T-helper 2 cell treated with Interferon-gamma antibody and Interleukin-4, amounts not matched to agents 5 μg/mL and 100 μg/mL, for 36 hours (primary cell): ENCODE data around the gene PNMA8B.
"Not testable (repeated sequence)": the region's sequence is repeated elsewhere in the genome, so short reads cannot be mapped to it uniquely, and the experiment has no call there.

Source experiments
- DNase-seq: peaks from one replicate; pipeline ENCODE4 v3.0.0; 2021; ENCODE audit warnings: low spot score
- H3K27ac Mint-ChIP-seq: one replicate; pipeline ENCODE4 v1.8.0; 2021; ENCODE audit warnings: mild to moderate bottlenecking, mixed read lengths
- H3K27me3 Mint-ChIP-seq: one replicate; pipeline ENCODE4 v1.8.0; 2021; ENCODE audit warnings: low read depth, mixed read lengths
- H3K36me3 Mint-ChIP-seq: one replicate; pipeline ENCODE4 v1.8.0; 2021; ENCODE audit warnings: low read depth, mixed read lengths
- H3K4me1 Mint-ChIP-seq: one replicate; pipeline ENCODE4 v1.8.0; 2021; ENCODE audit warnings: low read depth, mixed read lengths
- H3K4me3 Mint-ChIP-seq: one replicate; pipeline ENCODE4 v1.8.0; 2022; ENCODE audit warnings: mild to moderate bottlenecking, moderate library complexity, mixed read lengths
- H3K9me3 Mint-ChIP-seq: one replicate; pipeline ENCODE4 v1.8.0; 2021; ENCODE audit warnings: mixed read lengths

The PNMA8B gene, protein sequence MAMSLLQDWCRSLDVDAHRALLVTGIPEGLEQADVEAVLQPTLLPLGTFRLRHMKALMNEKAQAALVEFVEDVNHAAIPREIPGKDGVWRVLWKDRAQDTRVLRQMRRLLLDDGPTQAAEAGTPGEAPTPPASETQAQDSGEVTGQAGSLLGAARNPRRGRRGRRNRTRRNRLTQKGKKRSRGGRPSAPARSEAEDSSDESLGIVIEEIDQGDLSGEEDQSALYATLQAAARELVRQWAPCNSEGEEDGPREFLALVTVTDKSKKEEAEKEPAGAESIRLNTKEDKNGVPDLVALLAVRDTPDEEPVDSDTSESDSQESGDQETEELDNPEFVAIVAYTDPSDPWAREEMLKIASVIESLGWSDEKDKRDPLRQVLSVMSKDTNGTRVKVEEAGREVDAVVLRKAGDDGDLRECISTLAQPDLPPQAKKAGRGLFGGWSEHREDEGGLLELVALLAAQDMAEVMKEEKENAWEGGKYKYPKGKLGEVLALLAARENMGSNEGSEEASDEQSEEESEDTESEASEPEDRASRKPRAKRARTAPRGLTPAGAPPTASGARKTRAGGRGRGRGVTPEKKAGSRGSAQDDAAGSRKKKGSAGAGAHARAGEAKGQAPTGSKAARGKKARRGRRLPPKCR

GRCh38 chr19:46495786-46496099 is at the start of gene PNMA8B:
Gene PNMA8B (minus strand): TSS chr19:46495867. CDS start chr19:46495465, 402 bp downstream.
- Mint-ChIP-seq H3K9me3 (no peaks in the 10 kb centered on the region), H3K4me1 (peaks cover 5% of the 10 kb centered on the region), H3K27me3 (peaks cover 58% of the 10 kb centered on the region), H3K27ac (no peak within 1 kb of the TSS), H3K36me3 (peaks cover 2% of the 10 kb centered on the region), H3K4me3 (peak within 1 kb of the TSS; percentile 64)
- DNase-seq: no peak

- H3K27me3 Mint-ChIP-seq: peaks cover 2% of the 10 kb centered on the region
- H3K27ac Mint-ChIP-seq: no peak overlapping the region
- no peak for DNase-seq
- no peak overlapping the region for H3K4me3 Mint-ChIP-seq
- H3K9me3 Mint-ChIP-seq: peaks cover 8% of the 10 kb centered on the region
- no peaks in the 10 kb centered on the region for H3K36me3 Mint-ChIP-seq
- H3K4me1 Mint-ChIP-seq: peaks cover 6% of the 10 kb centered on the region
Measured at GRCh38 chr19:46544651-46545050, 49.0 kb upstream of the PNMA8B start.

DNA sequence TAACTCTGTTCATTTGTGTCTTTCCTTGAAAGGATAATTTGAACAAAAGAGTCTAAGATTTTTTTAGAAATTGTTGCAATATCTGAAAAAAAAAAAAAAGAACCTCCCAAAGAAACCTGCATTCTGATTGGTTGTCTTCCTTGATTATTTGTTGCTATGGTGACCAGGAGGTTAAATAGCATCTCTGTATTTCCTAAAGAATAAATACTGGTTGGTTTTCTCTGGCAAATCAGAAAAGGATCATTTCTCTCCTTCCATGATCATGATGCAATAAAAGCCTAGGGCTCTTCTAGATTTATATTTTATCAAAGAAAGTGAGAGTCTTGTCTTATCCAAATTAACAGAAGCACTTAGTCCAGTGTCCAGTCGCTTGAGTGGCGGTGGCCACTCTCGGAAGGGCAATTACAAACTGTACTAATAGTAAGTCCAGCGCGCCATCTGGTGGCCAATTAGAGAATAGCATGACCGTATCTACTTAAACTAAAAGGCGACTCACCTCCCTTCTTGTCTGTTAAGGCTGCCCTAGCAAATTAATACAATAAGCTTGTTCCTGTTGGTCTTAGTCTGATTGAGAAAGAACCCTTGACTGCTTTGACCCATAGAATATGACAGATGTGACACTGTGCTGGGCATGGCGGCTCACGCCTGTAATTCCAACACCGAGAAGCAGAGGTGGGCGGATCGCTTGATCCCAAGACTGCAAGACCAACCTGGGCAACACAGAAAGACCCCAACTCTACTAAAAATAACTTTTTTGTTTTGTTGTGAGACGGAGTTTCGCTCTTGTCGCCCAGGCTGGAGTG is 47.0 kb upstream of the PNMA8B start:
- H3K4me1 Mint-ChIP-seq: peaks cover 8% of the 10 kb centered on the region
- peak; percentile 67 for DNase-seq
- peaks cover 2% of the 10 kb centered on the region for H3K27me3 Mint-ChIP-seq
- H3K27ac Mint-ChIP-seq: no peak overlapping the region
- no peaks in the 10 kb centered on the region for H3K36me3 Mint-ChIP-seq
- H3K4me3 Mint-ChIP-seq: no peak overlapping the region
- no peaks in the 10 kb centered on the region for H3K9me3 Mint-ChIP-seq

- Mint-ChIP-seq H3K27me3 (no peaks in the 10 kb centered on the region), H3K36me3 (no peaks in the 10 kb centered on the region), H3K9me3 (no peaks in the 10 kb centered on the region), H3K4me3 (no peak overlapping the region), H3K4me1 (peaks cover 3% of the 10 kb centered on the region), H3K27ac (no peak overlapping the region)
- DNase-seq: peak; percentile 39
Measured at GRCh38 chr19:46537136-46538097, 41.8 kb upstream of the PNMA8B start.

- no peak for DNase-seq
- H3K27ac Mint-ChIP-seq: no peak overlapping the region
- H3K36me3 Mint-ChIP-seq: no peaks in the 10 kb centered on the region
- H3K27me3 Mint-ChIP-seq: no peaks in the 10 kb centered on the region
- H3K4me1 Mint-ChIP-seq: peaks cover 3% of the 10 kb centered on the region
- H3K9me3 Mint-ChIP-seq: no peaks in the 10 kb centered on the region
- H3K4me3 Mint-ChIP-seq: no peak overlapping the region
Measured at GRCh38 chr19:46536391-46536790, 40.7 kb upstream of the PNMA8B start.

DNA sequence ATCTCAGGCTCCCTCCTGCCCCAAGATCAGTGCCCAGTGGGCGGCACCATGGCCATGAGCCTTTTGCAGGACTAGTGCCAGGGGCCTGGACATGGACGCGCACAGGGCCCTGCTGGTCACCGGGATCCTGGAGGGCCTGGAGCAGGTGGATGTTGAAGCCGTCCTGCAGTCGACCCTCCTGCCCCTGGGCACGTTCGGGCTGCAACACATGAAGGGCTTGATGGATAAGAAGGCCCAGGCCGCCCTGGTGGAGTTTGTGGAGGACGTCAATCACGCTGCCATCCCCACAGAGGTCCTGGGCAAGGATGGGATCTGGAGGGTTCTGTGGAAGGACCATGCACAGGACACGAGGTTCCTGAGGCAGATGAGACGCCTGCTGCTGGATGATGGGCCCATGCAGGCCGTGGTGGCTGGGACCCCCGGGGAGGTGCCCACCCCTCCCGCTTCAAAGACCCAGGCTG is 38.0 kb upstream of the PNMA8B start:
- H3K4me3 Mint-ChIP-seq: no peak overlapping the region
- H3K27me3 Mint-ChIP-seq: no peaks in the 10 kb centered on the region
- no peaks in the 10 kb centered on the region for H3K9me3 Mint-ChIP-seq
- H3K27ac Mint-ChIP-seq: no peak overlapping the region
- no peak for DNase-seq
- H3K36me3 Mint-ChIP-seq: no peaks in the 10 kb centered on the region
- peaks cover 16% of the 10 kb centered on the region for H3K4me1 Mint-ChIP-seq

DNA sequence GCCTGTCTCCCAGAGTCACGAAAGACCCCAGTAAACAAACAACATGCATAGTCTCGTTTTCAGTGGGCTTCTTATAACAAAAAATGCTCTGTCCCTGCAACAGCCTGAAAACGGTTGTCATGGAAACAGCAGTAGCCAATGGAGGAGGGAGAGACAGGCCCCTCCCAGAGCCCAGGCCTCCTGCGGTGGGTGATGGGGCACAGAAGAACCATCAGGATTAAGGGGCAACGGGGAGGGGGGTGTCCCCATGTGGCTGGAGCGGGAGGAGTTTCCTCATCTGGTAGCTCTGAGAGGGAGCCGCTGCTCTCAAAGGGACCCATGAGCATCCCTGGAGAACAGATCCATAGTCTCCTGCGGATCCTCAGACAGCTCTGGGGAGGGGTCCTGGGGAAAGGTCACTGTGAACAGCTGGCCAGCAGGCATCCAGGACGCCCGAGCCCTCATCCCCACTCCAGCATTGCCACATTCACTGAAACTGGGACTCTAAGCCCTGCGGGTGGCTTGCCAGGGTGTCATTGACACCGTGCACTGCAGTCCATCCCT is 37.5 kb upstream of the PNMA8B start:
- peaks cover 16% of the 10 kb centered on the region for H3K4me1 Mint-ChIP-seq
- no peak overlapping the region for H3K27ac Mint-ChIP-seq
- no peak for DNase-seq
- H3K36me3 Mint-ChIP-seq: no peaks in the 10 kb centered on the region
- no peak overlapping the region for H3K4me3 Mint-ChIP-seq
- no peaks in the 10 kb centered on the region for H3K9me3 Mint-ChIP-seq
- H3K27me3 Mint-ChIP-seq: no peaks in the 10 kb centered on the region

- Mint-ChIP-seq H3K4me1 (peaks cover 14% of the 10 kb centered on the region), H3K9me3 (peaks cover 7% of the 10 kb centered on the region), H3K36me3 (no peaks in the 10 kb centered on the region), H3K27me3 (no peaks in the 10 kb centered on the region), H3K4me3 (no peak overlapping the region), H3K27ac (no peak overlapping the region)
- no peak for DNase-seq
Measured at GRCh38 chr19:46530636-46531035, 35.0 kb upstream of the PNMA8B start.

GRCh38 chr19:46529622-46530451 is 34.2 kb upstream of the PNMA8B start:
- peaks cover 14% of the 10 kb centered on the region for H3K9me3 Mint-ChIP-seq
- peak; percentile 55 for DNase-seq
- H3K36me3 Mint-ChIP-seq: peaks cover 1% of the 10 kb centered on the region
- no peaks in the 10 kb centered on the region for H3K27me3 Mint-ChIP-seq
- peak overlapping the region; percentile 43 for H3K27ac Mint-ChIP-seq
- H3K4me3 Mint-ChIP-seq: no peak overlapping the region
- H3K4me1 Mint-ChIP-seq: peaks cover 15% of the 10 kb centered on the region

DNA sequence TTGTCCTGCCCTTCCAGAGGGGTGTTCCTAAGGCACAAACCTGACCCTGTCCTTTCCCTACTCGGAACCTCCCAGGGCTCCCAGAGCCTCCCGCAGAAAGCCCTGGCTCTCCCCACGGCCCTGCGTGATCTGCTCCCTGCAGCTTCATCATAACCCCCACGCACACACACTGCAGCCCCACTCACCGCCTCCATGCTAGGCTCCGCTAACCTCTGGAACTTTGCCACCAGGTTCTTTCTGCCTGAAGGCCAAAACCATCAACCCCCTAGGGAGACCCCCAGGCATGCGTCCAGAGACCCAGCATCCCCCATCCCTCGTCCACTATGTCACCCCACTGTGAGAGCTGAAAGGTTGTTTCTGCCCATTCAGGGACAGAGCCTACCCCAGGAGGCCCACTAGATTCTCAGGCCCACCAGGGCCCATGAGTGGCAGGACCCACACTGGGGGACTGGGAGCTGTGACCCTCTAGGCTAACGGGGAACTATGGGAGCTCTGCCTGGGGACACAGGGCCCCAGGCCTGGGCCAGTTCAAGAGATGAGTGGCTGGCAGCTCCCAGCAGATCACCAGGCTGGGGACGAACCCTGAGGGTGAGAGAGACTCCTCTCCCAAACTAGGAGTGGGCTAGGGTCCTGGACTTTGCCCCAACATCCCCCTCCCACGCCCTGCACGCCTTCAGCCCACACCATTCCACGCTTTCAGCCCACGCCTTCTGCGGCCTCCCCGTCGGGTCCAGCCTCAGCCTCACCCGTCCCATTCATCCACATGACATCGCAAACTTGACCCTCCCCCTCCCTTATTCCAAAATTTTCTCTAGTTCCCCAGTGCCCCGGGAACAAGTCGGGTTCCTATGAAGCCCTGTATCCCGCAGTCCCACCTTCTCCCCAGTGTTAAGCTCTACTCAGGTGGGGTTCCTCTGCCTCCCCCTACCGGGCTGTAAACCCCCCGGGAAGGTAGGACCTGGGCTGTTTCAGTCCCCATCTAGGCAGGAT is 33.2 kb upstream of the PNMA8B start:
- Mint-ChIP-seq H3K36me3 (peaks cover 6% of the 10 kb centered on the region), H3K4me3 (no peak overlapping the region), H3K4me1 (peaks cover 15% of the 10 kb centered on the region), H3K27ac (peak overlapping the region; percentile 43), H3K27me3 (no peaks in the 10 kb centered on the region), H3K9me3 (peaks cover 15% of the 10 kb centered on the region)
- DNase-seq: no peak

DNA sequence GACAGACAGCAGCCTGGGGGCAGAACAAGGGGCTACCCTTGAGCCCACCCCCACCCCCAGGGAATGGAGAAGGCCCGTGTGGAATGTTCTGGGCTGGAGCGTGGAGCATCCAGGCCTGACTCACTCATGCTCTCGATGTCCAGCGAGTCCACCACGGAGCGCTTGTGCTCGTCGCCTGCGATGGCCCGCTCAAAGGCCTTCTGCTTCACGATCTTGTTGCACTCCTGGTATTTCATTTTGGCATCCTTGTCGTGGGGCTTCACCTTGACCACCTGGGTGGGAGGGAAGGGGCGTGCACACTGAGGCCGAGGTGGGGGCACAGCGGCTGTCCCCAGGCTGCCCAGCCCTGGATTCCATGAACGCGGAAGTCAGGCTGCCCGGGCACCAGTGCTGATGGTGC is 31.1 kb upstream of the PNMA8B start:
- not testable (repeated sequence) for H3K27ac Mint-ChIP-seq, H3K36me3 Mint-ChIP-seq, H3K27me3 Mint-ChIP-seq, DNase-seq, H3K4me3 Mint-ChIP-seq
- peaks cover 25% of the 10 kb centered on the region for H3K4me1 Mint-ChIP-seq
- H3K9me3 Mint-ChIP-seq: peaks cover 15% of the 10 kb centered on the region
